Amniotic epithelial cell (primary cell): ENCODE measurements around the gene NTRK1.

Experiments used
- DNase-seq: peaks from one replicate; pipeline ENCODE4 v3.0.0-alpha.2; 2010; ENCODE audit warnings: low read depth

The NTRK1 gene

GRCh38 chr1:156838972-156839371 lies 21.7 kb upstream of the NTRK1 start:
- DNase-seq = no peak

- DNase-seq = no peak
Observed at GRCh38 chr1:156839426-156840109, 21.1 kb upstream of the NTRK1 start.

GRCh38 chr1:156840186-156840897 lies 20.3 kb upstream of the NTRK1 start:
- no peak for DNase-seq

- no peak for DNase-seq
Observed at GRCh38 chr1:156840898-156841279, 19.8 kb upstream of the NTRK1 start.

GRCh38 chr1:156841295-156841855 lies 19.3 kb upstream of the NTRK1 start:
- DNase-seq = no peak

GRCh38 chr1:156842618-156843300 lies 17.9 kb upstream of the NTRK1 start:
- DNase-seq = no peak

GRCh38 chr1:156844102-156844501 lies 16.6 kb upstream of the NTRK1 start:
- no peak for DNase-seq

GRCh38 chr1:156844638-156845037 lies 16.0 kb upstream of the NTRK1 start:
- no peak for DNase-seq

GRCh38 chr1:156845055-156845952 lies 15.4 kb upstream of the NTRK1 start:
- DNase-seq = no peak

GRCh38 chr1:156845953-156846545 lies 14.6 kb upstream of the NTRK1 start:
- DNase-seq = no peak

GRCh38 chr1:156846643-156847042 lies 14.0 kb upstream of the NTRK1 start:
- no peak for DNase-seq

GRCh38 chr1:156847591-156848460 lies 12.8 kb upstream of the NTRK1 start:
- DNase-seq = no peak

- DNase-seq = no peak
Observed at GRCh38 chr1:156848461-156849150, 12.1 kb upstream of the NTRK1 start.

- no peak for DNase-seq
Observed at GRCh38 chr1:156849151-156849496, 11.5 kb upstream of the NTRK1 start.

- no peak for DNase-seq
Observed at GRCh38 chr1:156851779-156852417, 8.8 kb upstream of the NTRK1 start.

- peak; percentile 24 for DNase-seq
Observed at GRCh38 chr1:156852418-156852874, 8.2 kb upstream of the NTRK1 start.

GRCh38 chr1:156853761-156854160 lies 6.9 kb upstream of the NTRK1 start:
- no peak for DNase-seq

GRCh38 chr1:156854634-156855033 lies 6.0 kb upstream of the NTRK1 start:
- no peak for DNase-seq

- no peak for DNase-seq
Observed at GRCh38 chr1:156856282-156856785, 4.3 kb upstream of the NTRK1 start.
